SH-SY5Y (cell line): ENCODE data around the gene ADAM10.

Experiments
- GATA2 ChIP-seq: IDR thresholded peaks from 2 replicates; pipeline ENCODE4 v1.6.1; 2011; ENCODE audit warnings: mild to moderate bottlenecking, low read depth, low read length
- GATA3 ChIP-seq: IDR thresholded peaks from 2 replicates; pipeline ENCODE4 v1.6.1; 2011; ENCODE audit warnings: low read depth, mild to moderate bottlenecking, low read length, moderate library complexity

Gene ADAM10

GRCh38 chr15:58749532-58750337 is at the start of gene ADAM10:
ADAM10 (minus strand) TSS chr15:58749707; CDS start chr15:58749534, 173 bp downstream.
- TF ChIP-seq GATA3 (no peak), GATA2 (0 out of 2 replicates have a peak, but pooled peaks have one; percentile 8)

GRCh38 chr15:58797505-58797904 is 48.0 kb upstream of the ADAM10 start:
- TF ChIP-seq GATA2 (no peak), GATA3 (no peak)

- no peak for TF ChIP-seq GATA2
- no peak for TF ChIP-seq GATA3
Observed at GRCh38 chr15:58795825-58796224, 46.3 kb upstream of the ADAM10 start.

GRCh38 chr15:58793862-58794261 is 44.4 kb upstream of the ADAM10 start:
- TF ChIP-seq GATA2 (no peak), GATA3 (no peak)

GRCh38 chr15:58788056-58788710 is 38.7 kb upstream of the ADAM10 start:
- TF ChIP-seq GATA3, result no peak

GRCh38 chr15:58785355-58785754 is 35.8 kb upstream of the ADAM10 start:
- TF ChIP-seq GATA2 (no peak), GATA3 (no peak)

GRCh38 chr15:58779554-58779953 is 30.0 kb upstream of the ADAM10 start:
- TF ChIP-seq GATA2, result no peak
- TF ChIP-seq GATA3, result no peak

GRCh38 chr15:58777107-58777506 is 27.6 kb upstream of the ADAM10 start:
- TF ChIP-seq GATA3, result no peak
- no peak for TF ChIP-seq GATA2

- TF ChIP-seq GATA2, result no peak
- TF ChIP-seq GATA3, result no peak
Observed at GRCh38 chr15:58775402-58775801, 25.9 kb upstream of the ADAM10 start.

- TF ChIP-seq GATA3 (no peak), GATA2 (no peak)
Observed at GRCh38 chr15:58773024-58773423, 23.5 kb upstream of the ADAM10 start.

- TF ChIP-seq GATA2 (no peak), GATA3 (no peak)
Observed at GRCh38 chr15:58771621-58772250, 22.2 kb upstream of the ADAM10 start.

- no peak for TF ChIP-seq GATA3
- no peak; the same call in 1 of the 2 replicates for TF ChIP-seq GATA2
Observed at GRCh38 chr15:58770857-58771620, 21.5 kb upstream of the ADAM10 start, which contains the start of gene MINDY2. MINDY2 (plus strand) TSS chr15:58771302; CDS start chr15:58771396, 94 bp downstream.

GRCh38 chr15:58770519-58770856 is 21.0 kb upstream of the ADAM10 start:
- TF ChIP-seq GATA3 (no peak), GATA2 (no peak)

- TF ChIP-seq GATA3, result no peak
Observed at GRCh38 chr15:58766290-58766689, 16.8 kb upstream of the ADAM10 start.

- TF ChIP-seq GATA3, result no peak
Observed at GRCh38 chr15:58764468-58764867, 15.0 kb upstream of the ADAM10 start.

GRCh38 chr15:58762731-58763130 is 13.2 kb upstream of the ADAM10 start:
- TF ChIP-seq GATA2, result no peak
- no peak for TF ChIP-seq GATA3
